ENCODE measurements around the gene MSMP. TPM values are rescaled to one million over a fixed set of nuclear protein-coding genes. Genes with fewer than 3 reads are reported as not detected.
A peak's percentile ranks its signal among the peaks of the same experiment; 100 is the strongest.

MSMP gene
- total and polyA plus RNA-seq, 10 of the 15 experiments (the other 5 are each of a cell fraction or from before 2014, with no cell fraction given), result 0.33 to 2.4 (median 0.86) TPM; not detected in 4

DNA sequence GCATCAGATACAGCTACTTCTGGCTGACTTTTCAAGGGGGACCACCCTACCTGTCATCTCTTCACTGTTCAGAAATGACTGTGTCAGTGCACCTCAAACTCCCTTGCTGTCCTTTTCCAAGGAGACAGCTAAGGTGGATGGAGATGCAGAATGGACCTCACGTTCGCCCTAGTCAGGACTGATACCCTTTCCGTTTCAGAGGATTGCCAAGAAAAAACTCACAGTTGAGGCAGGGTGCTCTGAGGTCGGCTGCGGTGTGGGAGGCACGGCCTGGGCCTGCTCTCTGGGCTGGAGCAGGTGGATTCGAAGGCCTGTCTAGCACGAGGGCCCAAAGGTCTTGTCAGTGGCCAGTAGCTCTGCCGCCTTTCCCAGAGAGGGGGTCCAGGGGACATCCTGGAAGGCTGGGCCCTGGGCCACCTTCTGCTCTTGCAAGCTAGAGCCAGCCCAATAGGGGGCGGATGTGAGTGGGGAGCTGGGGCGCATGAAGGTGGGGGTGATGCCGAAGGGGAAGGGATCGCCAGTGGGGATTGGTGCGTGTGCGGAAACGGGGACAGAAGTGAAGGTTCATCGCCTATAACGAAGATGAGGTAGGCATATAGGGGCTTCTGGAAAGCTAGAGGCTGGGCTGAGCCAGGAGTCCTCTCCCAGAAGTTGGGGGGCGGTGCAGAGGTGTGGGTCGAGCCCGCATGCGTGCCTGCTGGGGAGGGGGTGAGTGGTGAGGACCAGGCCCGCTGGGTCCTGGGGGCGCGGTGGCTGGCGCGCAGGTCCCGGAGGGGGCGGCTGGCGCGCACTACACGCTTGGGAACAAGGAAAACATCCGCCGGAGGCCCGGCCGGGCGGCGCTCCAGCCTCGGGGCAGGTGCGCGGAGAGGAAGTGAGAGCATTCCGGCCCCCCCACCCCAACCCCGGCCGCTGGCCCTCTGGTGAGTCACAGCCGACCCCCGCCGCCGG is 2.5 kb upstream of the MSMP start (continued):
- TF ChIP-seq HDGF (IDR thresholded peaks at IDR 0.05) (peak; percentile 96), RUNX3 (IDR thresholded peaks at IDR 0.05; ENCODE audit: low read length) (no peak), RAD21 (IDR thresholded peaks at IDR 0.05; ENCODE audit: insufficient read depth, low read depth, low read length) (peak; percentile 59), CEBPB (IDR thresholded peaks at IDR 0.05; ENCODE audit: borderline replicate concordance in 1 of 2, low read depth in 2 of 2, low read length in 2 of 2) (no peak), PAX8 (IDR thresholded peaks at IDR 0.05) (no peak), PML (IDR thresholded peaks at IDR 0.05; ENCODE audit: low read length) (peak; percentile 37; the same call in 1 of the 2 replicates), CBX3 (IDR thresholded peaks at IDR 0.05; ENCODE audit: borderline replicate concordance, low read depth) (no peak), JUNB (IDR thresholded peaks at IDR 0.05) (no peak), SUPT20H (IDR thresholded peaks at IDR 0.05; ENCODE audit: borderline replicate concordance, control insufficient read depth, low read depth, low read length) (no peak), SIN3A (IDR thresholded peaks at IDR 0.05; ENCODE audit: low read depth, low read length) (peak; percentile 51; the same call in 1 of the 2 replicates), BCL3 (IDR thresholded peaks at IDR 0.05; ENCODE audit: borderline replicate concordance, insufficient read depth, low read depth, low read length, poor library complexity, severe bottlenecking) (no peak), ELK1 (IDR thresholded peaks at IDR 0.05; ENCODE audit: low read depth, low read length) (no peak), FOS (IDR thresholded peaks at IDR 0.05; ENCODE audit: borderline replicate concordance, extremely low read depth, insufficient read length) (no peak)
- TF ChIP-seq, protein P1, sequence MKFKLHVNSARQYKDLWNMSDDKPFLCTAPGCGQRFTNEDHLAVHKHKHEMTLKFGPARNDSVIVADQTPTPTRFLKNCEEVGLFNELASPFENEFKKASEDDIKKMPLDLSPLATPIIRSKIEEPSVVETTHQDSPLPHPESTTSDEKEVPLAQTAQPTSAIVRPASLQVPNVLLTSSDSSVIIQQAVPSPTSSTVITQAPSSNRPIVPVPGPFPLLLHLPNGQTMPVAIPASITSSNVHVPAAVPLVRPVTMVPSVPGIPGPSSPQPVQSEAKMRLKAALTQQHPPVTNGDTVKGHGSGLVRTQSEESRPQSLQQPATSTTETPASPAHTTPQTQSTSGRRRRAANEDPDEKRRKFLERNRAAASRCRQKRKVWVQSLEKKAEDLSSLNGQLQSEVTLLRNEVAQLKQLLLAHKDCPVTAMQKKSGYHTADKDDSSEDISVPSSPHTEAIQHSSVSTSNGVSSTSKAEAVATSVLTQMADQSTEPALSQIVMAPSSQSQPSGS (IDR thresholded peaks at IDR 0.05; ENCODE audit: low read length), result no peak
- TF ChIP-seq, protein P2, sequence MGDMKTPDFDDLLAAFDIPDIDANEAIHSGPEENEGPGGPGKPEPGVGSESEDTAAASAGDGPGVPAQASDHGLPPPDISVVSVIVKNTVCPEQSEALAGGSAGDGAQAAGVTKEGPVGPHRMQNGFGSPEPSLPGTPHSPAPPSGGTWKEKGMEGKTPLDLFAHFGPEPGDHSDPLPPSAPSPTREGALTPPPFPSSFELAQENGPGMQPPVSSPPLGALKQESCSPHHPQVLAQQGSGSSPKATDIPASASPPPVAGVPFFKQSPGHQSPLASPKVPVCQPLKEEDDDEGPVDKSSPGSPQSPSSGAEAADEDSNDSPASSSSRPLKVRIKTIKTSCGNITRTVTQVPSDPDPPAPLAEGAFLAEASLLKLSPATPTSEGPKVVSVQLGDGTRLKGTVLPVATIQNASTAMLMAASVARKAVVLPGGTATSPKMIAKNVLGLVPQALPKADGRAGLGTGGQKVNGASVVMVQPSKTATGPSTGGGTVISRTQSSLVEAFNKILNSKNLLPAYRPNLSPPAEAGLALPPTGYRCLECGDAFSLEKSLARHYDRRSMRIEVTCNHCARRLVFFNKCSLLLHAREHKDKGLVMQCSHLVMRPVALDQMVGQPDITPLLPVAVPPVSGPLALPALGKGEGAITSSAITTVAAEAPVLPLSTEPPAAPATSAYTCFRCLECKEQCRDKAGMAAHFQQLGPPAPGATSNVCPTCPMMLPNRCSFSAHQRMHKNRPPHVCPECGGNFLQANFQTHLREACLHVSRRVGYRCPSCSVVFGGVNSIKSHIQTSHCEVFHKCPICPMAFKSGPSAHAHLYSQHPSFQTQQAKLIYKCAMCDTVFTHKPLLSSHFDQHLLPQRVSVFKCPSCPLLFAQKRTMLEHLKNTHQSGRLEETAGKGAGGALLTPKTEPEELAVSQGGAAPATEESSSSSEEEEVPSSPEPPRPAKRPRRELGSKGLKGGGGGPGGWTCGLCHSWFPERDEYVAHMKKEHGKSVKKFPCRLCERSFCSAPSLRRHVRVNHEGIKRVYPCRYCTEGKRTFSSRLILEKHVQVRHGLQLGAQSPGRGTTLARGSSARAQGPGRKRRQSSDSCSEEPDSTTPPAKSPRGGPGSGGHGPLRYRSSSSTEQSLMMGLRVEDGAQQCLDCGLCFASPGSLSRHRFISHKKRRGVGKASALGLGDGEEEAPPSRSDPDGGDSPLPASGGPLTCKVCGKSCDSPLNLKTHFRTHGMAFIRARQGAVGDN (IDR thresholded peaks at IDR 0.05), result peak; percentile 7; the same call in 1 of the 2 replicates

Data from GM12878 (cell line).